SW 1271 (cell line): Measurements from ENCODE around the gene GIMAP1.
A peak's percentile ranks its signal among the peaks of the same experiment; 100 is the strongest.
"Not testable (repeated sequence)": the region's sequence is repeated elsewhere in the genome, so short reads cannot be mapped to it uniquely, and the experiment has no call there.

Experiments
- DNase-seq, 2 experiments: peaks; one replicate each; lab custom pipeline; 2025; lab: John Stamatoyannopoulos, UW

Gene GIMAP1

DNA sequence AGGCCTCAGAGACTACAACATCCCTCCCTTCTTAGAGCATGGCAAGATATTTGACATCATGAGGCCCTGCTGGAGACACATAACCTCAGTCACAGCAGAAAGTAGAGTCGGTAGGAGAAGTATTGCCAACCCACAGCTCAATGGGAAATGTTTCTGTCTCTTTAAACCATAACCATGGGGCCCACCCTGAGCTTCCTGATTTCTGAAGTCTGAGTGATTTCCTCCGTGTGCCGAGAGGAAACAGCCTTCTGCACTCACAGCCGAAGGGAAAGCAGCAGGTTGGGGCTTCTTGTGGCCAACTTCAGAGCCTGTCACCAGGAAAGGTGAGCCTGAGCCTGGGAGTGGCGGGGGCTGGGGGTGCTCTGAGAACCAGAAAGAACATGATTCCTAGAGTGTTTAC, at the start of gene GIMAP1:
Gene GIMAP1 (plus strand): TSS at position 246 of the 400 bp plus-strand sequence. CDS start 2,435 bp downstream, outside the sequence.
- DNase-seq: no peak

GRCh38 chr7:150668472-150668911, 47.9 kb upstream of the GIMAP1 start:
- no peak for DNase-seq

GRCh38 chr7:150668977-150669376, 47.4 kb upstream of the GIMAP1 start:
- DNase-seq: no peak

DNA sequence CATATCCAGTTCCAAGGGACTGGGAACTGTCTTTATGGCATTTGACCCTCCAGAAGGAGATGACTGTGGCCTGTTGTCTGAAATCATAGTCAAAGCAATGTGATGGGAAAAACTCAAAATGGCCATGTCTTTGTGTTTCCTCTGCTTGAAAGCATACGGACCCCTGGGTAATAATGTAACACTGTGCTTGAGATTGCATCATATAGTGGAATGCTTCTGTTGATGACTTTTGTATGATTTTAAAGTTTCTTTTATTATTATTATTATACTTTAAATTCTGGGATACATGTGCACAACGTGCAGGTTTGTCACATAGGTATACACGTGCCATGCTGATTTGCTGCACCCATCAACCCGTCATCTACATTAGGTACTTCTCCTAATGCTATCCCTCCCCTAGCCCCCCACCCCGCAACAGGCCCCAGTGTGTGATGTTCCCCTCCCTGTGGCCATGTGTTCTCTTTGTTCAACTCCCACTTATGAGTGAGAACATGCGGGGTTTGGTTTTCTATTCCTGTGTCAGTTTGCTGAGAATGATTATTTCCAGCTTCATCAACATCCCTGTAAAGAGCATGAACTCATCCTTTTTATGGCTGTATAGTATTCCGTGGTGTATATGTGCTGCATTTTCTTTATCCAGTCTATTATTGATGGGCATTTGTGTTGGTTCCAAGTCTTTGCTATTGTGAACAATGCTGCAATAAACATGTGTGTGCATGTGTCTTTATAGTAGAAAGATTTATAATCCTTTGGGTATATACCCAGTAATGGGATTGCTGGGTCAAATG, 44.4 kb upstream of the GIMAP1 start:
- not testable (repeated sequence) for DNase-seq

DNA sequence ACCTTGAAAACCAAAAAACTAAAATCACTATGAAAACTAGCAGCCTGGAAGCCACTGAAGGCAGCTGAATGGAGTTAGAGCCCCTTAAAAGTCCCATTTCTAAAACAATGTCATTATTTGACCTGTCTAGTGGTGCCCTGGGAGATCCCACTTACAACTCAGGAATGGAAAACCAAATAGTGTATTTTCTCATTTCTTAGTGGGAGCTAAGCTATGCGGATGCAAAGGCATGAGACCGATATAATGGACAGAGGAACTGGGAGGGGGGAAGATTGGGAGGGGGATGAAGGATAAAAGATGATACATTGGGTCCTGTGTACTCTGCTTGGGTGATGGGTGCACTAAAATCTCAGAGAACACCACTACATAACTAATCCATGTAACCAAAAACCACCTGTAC, 40.7 kb upstream of the GIMAP1 start:
- DNase-seq: no peak

GRCh38 chr7:150676276-150676675, 40.1 kb upstream of the GIMAP1 start:
- DNase-seq: not testable (repeated sequence)

- DNase-seq: not testable (repeated sequence)
Measured at GRCh38 chr7:150676854-150677253, 39.6 kb upstream of the GIMAP1 start.

- not testable (repeated sequence) for DNase-seq
Measured at GRCh38 chr7:150678601-150679000, 37.8 kb upstream of the GIMAP1 start.

DNA sequence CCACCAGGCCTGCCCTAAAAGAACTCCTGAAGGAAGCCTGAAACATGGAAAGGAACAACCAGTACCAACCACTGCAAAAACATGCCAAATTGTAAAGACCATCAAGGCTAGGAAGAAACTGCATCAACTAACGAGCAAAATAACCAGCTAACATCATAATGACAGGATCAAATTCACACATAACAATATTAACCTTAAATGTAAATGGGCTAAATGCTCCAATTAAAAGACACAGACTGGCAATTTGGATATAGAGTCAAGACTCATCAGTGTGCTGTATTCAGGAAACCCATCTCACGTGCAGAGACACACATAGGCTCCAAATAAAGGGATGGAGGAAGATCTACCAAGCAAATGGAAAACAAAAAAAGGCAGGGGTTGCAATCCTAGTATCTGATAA, 36.0 kb upstream of the GIMAP1 start:
- not testable (repeated sequence) for DNase-seq

- DNase-seq: peak in 1 of 2 experiments; percentile 32
Measured at GRCh38 chr7:150685219-150686029, 31.0 kb upstream of the GIMAP1 start, which contains the start of gene GIMAP2. TSS of gene GIMAP2 (plus strand) at chr7:150685706. CDS start at chr7:150687060, 1,354 bp downstream.

GRCh38 chr7:150686030-150686631, 30.3 kb upstream of the GIMAP1 start:
- no peak for DNase-seq

DNA sequence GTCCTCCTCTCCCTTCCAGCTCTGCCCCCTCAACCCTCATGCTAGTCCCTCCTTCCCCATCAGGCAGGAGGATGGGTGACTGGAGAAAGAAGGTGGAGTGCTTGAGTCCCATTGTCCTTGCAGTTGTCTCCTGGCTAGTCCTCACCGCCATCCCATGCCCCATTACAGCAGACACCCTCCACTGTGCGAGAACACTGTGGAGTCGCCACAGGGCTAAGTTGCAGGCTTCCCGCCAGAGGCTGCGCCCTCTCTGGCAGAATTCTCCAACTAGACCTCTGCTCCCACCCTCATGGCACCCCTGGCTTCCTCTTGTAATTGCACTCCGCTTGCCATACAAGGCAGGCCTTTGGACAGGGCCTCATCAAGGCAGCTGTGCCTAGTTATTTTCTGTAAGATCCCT, 27.8 kb upstream of the GIMAP1 start:
- DNase-seq: no peak

GRCh38 chr7:150695654-150696053, 20.8 kb upstream of the GIMAP1 start:
- no peak for DNase-seq

DNA sequence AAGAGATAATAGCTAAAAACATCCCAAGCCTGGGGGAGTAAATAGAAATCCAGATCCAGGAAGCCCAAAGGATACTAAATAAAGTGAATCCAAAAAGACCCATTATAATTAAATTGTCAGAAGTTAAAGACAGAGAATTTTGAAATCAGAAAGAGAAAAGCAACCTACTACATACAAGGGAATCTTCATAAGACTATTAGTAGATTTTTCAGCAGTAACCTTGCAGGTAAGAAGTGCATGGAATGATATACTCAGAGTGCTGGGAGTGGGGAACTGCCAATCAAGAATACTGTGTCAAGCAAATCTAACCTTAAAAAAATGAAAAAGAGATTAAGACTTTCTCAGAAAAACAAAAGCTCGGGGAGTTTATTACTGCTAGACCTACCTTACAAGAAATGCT, 13.2 kb upstream of the GIMAP1 start:
- DNase-seq: no peak

DNA sequence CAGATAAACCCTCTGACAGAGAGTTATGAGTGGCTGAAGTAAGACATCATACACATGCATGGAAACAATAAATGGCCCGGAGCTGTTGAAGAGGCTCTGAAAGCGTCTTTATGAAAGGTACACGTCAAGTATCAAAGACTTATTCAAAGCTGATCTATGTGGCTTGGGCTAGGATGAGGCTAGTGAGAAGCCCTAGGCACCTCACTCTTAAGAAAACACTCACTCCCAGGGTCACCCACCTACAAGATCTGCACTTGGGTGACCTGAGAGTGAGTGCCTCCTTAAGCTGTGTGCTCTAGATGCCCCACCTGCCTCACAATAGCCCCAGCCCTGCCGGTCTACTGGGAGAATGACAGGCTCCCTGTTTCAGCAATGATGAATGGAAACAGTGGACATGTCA, 1.1 kb upstream of the GIMAP1 start:
- no peak for DNase-seq

DNA sequence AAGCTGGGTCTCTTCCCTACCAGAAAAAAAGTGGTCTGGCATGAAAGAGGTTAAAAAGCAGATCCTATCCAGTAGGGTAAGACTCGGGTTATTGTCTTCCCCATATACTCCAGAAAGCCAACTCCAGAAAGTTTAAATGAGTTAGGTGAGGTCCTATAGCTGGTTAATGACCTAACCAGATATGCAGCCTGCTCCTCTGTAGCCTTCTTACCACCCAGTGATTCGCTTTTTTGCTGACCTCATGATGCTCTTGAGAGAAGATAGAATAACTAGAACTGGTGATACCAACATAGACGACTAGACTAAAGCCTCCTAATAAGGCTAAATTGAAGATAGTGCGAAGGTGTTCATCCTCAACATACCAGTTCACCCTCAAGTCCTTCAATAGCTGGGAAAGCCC, 675 bp upstream of the GIMAP1 start:
- DNase-seq: no peak

- no peak for DNase-seq
Measured at GRCh38 chr7:150716939-150717338, 526 bp downstream of the GIMAP1 start.

DNA sequence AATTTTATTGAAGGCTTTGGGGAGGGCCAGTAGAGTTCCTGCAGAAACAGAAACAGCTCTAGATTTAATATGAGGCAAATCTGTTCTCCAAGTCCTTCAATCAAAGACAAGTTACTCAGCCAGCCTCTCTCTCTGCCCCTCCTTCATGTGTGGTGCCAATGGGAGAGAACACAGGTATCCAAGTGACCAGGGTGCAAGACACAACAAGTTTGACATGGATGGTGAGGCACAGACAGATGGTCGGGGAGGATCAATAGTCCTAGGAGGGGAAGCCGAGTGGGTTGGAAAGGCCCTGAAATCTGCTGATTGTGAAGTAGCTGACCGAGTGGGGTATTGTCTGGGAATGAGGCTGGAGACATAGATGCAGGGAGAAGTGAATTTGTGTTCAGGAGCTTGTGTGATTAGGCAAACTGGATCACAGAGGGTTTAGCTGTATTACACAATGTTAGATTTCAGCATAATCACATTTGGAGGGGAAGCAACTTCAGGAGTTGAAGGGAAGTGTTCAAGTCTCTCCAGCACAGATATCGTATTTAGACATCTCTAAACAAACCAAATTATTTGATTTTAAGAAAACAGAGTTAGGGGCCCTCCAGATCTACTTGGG, 1.5 kb downstream of the GIMAP1 start:
- DNase-seq: no peak

DNA sequence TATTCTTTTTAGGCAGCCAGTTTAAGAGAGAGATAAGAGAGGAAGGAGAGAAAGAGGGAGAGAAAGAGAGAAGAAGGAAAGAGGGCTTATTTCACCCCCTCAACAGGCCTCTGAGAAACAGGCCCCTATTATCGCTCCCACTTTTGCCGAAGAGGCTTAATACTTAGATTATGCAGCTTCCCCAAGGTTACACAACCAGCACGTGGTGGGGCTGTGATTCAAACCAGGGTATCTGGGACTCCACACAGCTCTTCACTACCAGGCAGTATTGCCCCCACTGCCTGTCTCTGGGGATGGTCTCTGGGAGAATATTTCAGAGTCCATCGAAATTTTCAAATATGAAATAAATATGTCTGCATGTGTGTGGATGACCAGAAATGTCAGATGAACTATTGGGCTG, 3.0 kb downstream of the GIMAP1 start:
- DNase-seq: no peak

- no peak for DNase-seq
Measured at GRCh38 chr7:150719960-150720891, 3.8 kb downstream of the GIMAP1 start.

GRCh38 chr7:150721970-150722373, 5.6 kb downstream of the GIMAP1 start:
- no peak for DNase-seq
